ENCODE measurements around the gene DDX41.

DDX41 gene

GRCh38 chr5:177513500-177513899, 3.3 kb downstream of the DDX41 start:
- no peak for DNase-seq (ENCODE audit: low read depth in 2 of 2)

- DNase-seq (ENCODE audit: low read depth in 2 of 2) = no peak
Observed at GRCh38 chr5:177512736-177513380, 3.9 kb downstream of the DDX41 start.

- no peak for DNase-seq (ENCODE audit: low read depth in 2 of 2)
Observed at GRCh38 chr5:177511796-177512675, 4.7 kb downstream of the DDX41 start.

- DNase-seq (ENCODE audit: low read depth in 2 of 2) = no peak
Observed at GRCh38 chr5:177511181-177511580, 5.6 kb downstream of the DDX41 start.

- no peak for DNase-seq (ENCODE audit: low read depth in 2 of 2)
Observed at GRCh38 chr5:177510567-177511053, 6.2 kb downstream of the DDX41 start.

GRCh38 chr5:177509991-177510566, 6.7 kb downstream of the DDX41 start:
- DNase-seq (ENCODE audit: low read depth in 2 of 2) = no peak

GRCh38 chr5:177509381-177509951, 7.3 kb downstream of the DDX41 start, which contains the start of gene DOK3:
Gene DOK3, minus strand, starts transcription at chr5:177509826. Its CDS starts 286 bp downstream, at chr5:177509540.
- no peak for DNase-seq (ENCODE audit: low read depth in 2 of 2)

- DNase-seq (ENCODE audit: low read depth in 2 of 2) = no peak
Observed at GRCh38 chr5:177508837-177509236, 7.9 kb downstream of the DDX41 start.

- no peak for DNase-seq (ENCODE audit: low read depth in 2 of 2)
Observed at GRCh38 chr5:177508221-177508611, 8.5 kb downstream of the DDX41 start.

GRCh38 chr5:177507596-177508220, 9.1 kb downstream of the DDX41 start:
- no peak for DNase-seq (ENCODE audit: low read depth in 2 of 2)

GRCh38 chr5:177507165-177507564, 9.6 kb downstream of the DDX41 start:
- DNase-seq (ENCODE audit: low read depth in 2 of 2) = no peak

- DNase-seq (ENCODE audit: low read depth in 2 of 2) = no peak
Observed at GRCh38 chr5:177505075-177505474, 11.7 kb downstream of the DDX41 start.

GRCh38 chr5:177504086-177505056, 12.4 kb downstream of the DDX41 start:
- no peak for DNase-seq (ENCODE audit: low read depth in 2 of 2)

- no peak for DNase-seq (ENCODE audit: low read depth in 2 of 2)
Observed at GRCh38 chr5:177503351-177504085, 13.2 kb downstream of the DDX41 start.

- DNase-seq (ENCODE audit: low read depth in 2 of 2) = no peak
Observed at GRCh38 chr5:177502886-177503285, 13.9 kb downstream of the DDX41 start.

GRCh38 chr5:177501874-177502678, 14.7 kb downstream of the DDX41 start:
- DNase-seq (ENCODE audit: low read depth in 2 of 2) = no peak

- DNase-seq (ENCODE audit: low read depth in 2 of 2) = peak; percentile 76 to 83
Observed at GRCh38 chr5:177500685-177501522, 15.9 kb downstream of the DDX41 start.

- no peak for DNase-seq (ENCODE audit: low read depth in 2 of 2)
Observed at GRCh38 chr5:177499842-177500241, 16.9 kb downstream of the DDX41 start.
